Brain microvascular endothelial cell (primary cell): Measurements from ENCODE around the gene LRTM2.

Source experiments
- DNase-seq: peaks from one replicate; pipeline ENCODE4 v3.0.0-alpha.2; 2020
- H3K27ac ChIP-seq: fragments of 250-450 bp; sonication (Bioruptor Pico); 2 replicates; pipeline ENCODE4 v1.5.1; 2020; ENCODE audit warnings: mild to moderate bottlenecking, moderate library complexity
- H3K27me3 ChIP-seq: fragments of 250-450 bp; sonication (Bioruptor Pico); replicated peaks from 2 replicates; pipeline ENCODE4 v1.5.1; 2020; ENCODE audit warnings: mild to moderate bottlenecking
- H3K36me3 ChIP-seq: fragments of 250-450 bp; sonication (Bioruptor Pico); replicated peaks from 2 replicates; pipeline ENCODE4 v1.5.1; 2020; ENCODE audit warnings: mild to moderate bottlenecking
- H3K4me3 ChIP-seq: 2 replicates; pipeline ENCODE4 v1.5.1; 2011; ENCODE audit warnings: low read depth, mild to moderate bottlenecking, control low read depth, low read length, moderate library complexity
- CTCF ChIP-seq: IDR thresholded peaks from 2 replicates; pipeline ENCODE4 v1.5.1; 2011; ENCODE audit warnings: low read depth, mild to moderate bottlenecking, moderate library complexity, low read length, control low read depth, inconsistent platforms; ENCODE audit errors: missing control alignments
- in situ Hi-C: cut with HindIII; loops from 2 replicates; pipeline ENCODE4 v1.10.0; 2017; ENCODE audit warnings: low sequenced_read_pairs, low pct_ligation_motif_present

LRTM2 gene

DNA sequence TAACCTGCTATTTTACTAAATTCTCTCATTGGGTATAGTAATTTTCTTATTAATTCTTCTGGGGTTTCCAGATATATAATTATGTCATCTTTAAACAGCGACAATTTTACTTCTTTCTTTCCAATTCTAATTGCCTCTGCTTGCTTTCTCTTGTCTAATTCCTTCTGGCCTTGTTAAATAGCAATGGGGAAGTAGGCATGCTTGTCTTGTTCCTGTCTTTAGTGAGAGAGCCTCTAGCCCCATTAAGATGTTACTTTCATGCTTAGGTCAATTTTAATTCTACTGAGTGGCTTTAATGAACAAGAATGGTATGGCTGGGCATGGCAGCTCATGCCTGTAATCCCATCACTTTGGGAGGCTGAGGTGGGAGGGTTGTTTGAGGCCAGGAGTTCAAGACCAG is 31.7 kb downstream of the LRTM2 start:
- in situ Hi-C loops, result no loop called here
- no peaks in the 10 kb centered on the region for H3K27me3 ChIP-seq
- no peak overlapping the region for H3K4me3 ChIP-seq
- H3K36me3 ChIP-seq, result no peaks in the 10 kb centered on the region
- DNase-seq, result no peak
- no peak overlapping the region for H3K27ac ChIP-seq
- no peak for TF ChIP-seq CTCF

DNA sequence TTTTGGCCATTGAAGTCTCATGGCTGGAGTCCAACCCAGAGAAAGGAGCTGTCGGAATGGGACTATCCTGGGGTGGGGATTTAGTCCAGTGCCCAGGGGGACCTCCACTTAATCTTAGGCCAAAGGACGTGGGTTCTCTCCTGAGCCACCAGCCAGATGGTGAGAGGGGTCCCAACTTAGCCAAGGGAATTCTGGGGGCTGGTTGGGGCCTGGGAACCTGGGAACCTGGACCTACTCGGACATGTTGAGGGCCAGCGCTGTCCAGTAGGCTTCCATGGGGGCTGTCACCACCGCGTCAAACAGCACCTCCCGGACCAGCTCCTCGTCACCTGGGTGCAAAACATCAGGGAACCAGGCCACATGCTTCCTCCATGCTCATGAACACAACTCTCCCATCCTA is 33.4 kb downstream of the LRTM2 start:
- DNase-seq, result no peak
- Histone ChIP-seq H3K36me3 (no peaks in the 10 kb centered on the region), H3K27ac (no peak overlapping the region), H3K27me3 (no peaks in the 10 kb centered on the region), H3K4me3 (no peak overlapping the region)
- TF ChIP-seq CTCF, result no peak
- in situ Hi-C loops, result no loop called here

DNA sequence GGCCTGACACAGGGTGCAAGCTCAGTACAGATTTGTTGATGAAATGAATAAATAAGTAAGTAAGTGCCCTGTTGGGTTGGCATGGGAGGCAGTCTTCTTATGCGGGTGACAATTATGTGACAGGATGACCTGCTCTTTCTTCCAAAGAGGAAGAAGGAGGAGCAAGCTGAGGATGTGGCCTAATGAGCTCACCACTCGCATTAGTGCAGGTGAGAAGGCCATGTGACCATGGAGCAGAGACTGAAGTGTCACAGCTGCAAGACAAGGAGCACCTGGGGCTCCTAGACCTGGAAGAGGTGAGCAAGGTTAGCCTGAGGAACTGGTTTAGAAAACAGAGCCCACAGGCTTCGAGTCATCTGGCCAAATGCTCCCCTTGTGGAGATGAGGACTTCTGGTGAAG is 34.9 kb downstream of the LRTM2 start:
- TF ChIP-seq CTCF, result no peak
- DNase-seq, result no peak
- Histone ChIP-seq H3K27me3 (no peaks in the 10 kb centered on the region), H3K27ac (no peak overlapping the region), H3K4me3 (no peak overlapping the region), H3K36me3 (no peaks in the 10 kb centered on the region)
- in situ Hi-C loops, result no loop called here

- H3K4me3 ChIP-seq, result no peak overlapping the region
- no peaks in the 10 kb centered on the region for H3K36me3 ChIP-seq
- no peak for DNase-seq
- TF ChIP-seq CTCF, result no peak
- H3K27ac ChIP-seq, result no peak overlapping the region
- in situ Hi-C loops, result no loop called here
- H3K27me3 ChIP-seq, result no peaks in the 10 kb centered on the region
These were observed 36.7 kb downstream of the LRTM2 start for GRCh38 chr12:1857086-1857485.

- H3K27me3 ChIP-seq, result no peaks in the 10 kb centered on the region
- DNase-seq, result no peak
- in situ Hi-C loops, result no loop called here
- no peak overlapping the region for H3K4me3 ChIP-seq
- H3K27ac ChIP-seq, result no peak overlapping the region
- no peaks in the 10 kb centered on the region for H3K36me3 ChIP-seq
- TF ChIP-seq CTCF, result no peak
These were observed 37.5 kb downstream of the LRTM2 start for GRCh38 chr12:1857821-1858220.

DNA sequence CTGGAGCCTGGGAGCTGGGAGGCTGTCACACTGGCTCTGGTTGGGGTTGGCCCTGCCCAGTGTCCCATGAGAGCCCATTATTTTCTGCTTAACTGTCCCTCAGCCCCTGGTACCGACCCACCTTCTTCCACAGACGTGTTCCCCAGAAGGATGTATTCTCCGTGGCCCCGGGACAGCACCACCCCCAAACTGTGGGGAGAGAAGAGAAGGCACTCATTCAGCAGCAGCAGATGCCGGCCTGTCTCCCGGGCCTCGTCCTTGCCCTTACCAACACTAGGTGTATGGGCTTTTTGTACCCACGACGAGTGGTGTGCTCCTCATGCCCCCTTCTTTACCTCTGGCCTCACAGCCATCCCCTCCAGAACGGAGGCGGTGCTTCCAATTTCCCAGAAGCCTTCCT is 38.1 kb downstream of the LRTM2 start:
- TF ChIP-seq CTCF, result no peak
- Histone ChIP-seq H3K27me3 (no peaks in the 10 kb centered on the region), H3K4me3 (no peak overlapping the region), H3K36me3 (no peaks in the 10 kb centered on the region), H3K27ac (no peak overlapping the region)
- DNase-seq, result no peak
- in situ Hi-C loops, result no loop called here
